ENCODE data around the gene EYA4.

EYA4 gene

GRCh38 chr6:133315811-133316210, 74.7 kb downstream of the EYA4 start:
- no peaks in the 10 kb centered on the region for H4K20me1 ChIP-seq (ENCODE audit: insufficient read depth, low read length)
- no peak overlapping the region for H3K9ac ChIP-seq (ENCODE audit: low read length)
- no peak for DNase-seq
- H3K4me2 ChIP-seq (ENCODE audit: low read depth, low read length): no peak overlapping the region
- H3K27me3 ChIP-seq (replicated peaks; ENCODE audit: insufficient read depth, low read length): no peaks in the 10 kb centered on the region
- no peaks in the 10 kb centered on the region for H3K9me2 ChIP-seq (replicated peaks; ENCODE audit: insufficient read depth, low read length)
- H3K9me3 ChIP-seq (replicated peaks; ENCODE audit: insufficient read depth, low read length): no peaks in the 10 kb centered on the region
- no peaks in the 10 kb centered on the region for H3K4me1 ChIP-seq (ENCODE audit: low read length)
- no peaks in the 10 kb centered on the region for H3K79me2 ChIP-seq (ENCODE audit: low read length)
- no peaks in the 10 kb centered on the region for H3F3A ChIP-seq (ENCODE audit: insufficient read depth, low read length)
- TF ChIP-seq CTCF (IDR thresholded peaks at IDR 0.05; ENCODE audit: low read length) (no peak), EZH2phosphoT487 (IDR thresholded peaks at IDR 0.05; ENCODE audit: low read length) (no peak), EZH2 (optimal IDR thresholded peaks at IDR 0.05; ENCODE audit: low read depth, low read length) (no peak)
- H3K4me3 ChIP-seq (ENCODE audit: low read length): no peak overlapping the region
- no peak overlapping the region for H2AFZ ChIP-seq (ENCODE audit: low read length)
- H3K36me3 ChIP-seq (replicated peaks; ENCODE audit: insufficient read depth, low read length): no peaks in the 10 kb centered on the region
- H3K27ac ChIP-seq (ENCODE audit: low read length): no peak overlapping the region

GRCh38 chr6:133317704-133318103, 76.5 kb downstream of the EYA4 start:
- H2AFZ ChIP-seq (ENCODE audit: low read length): no peak overlapping the region
- TF ChIP-seq CTCF (IDR thresholded peaks at IDR 0.05; ENCODE audit: low read length) (no peak), EZH2 (optimal IDR thresholded peaks at IDR 0.05; ENCODE audit: low read depth, low read length) (no peak), EZH2phosphoT487 (IDR thresholded peaks at IDR 0.05; ENCODE audit: low read length) (no peak)
- no peaks in the 10 kb centered on the region for H3K9me2 ChIP-seq (replicated peaks; ENCODE audit: insufficient read depth, low read length)
- no peaks in the 10 kb centered on the region for H3K79me2 ChIP-seq (ENCODE audit: low read length)
- DNase-seq: no peak
- no peak overlapping the region for H3K9ac ChIP-seq (ENCODE audit: low read length)
- no peaks in the 10 kb centered on the region for H3F3A ChIP-seq (ENCODE audit: insufficient read depth, low read length)
- H3K4me3 ChIP-seq (ENCODE audit: low read length): no peak overlapping the region
- no peaks in the 10 kb centered on the region for H4K20me1 ChIP-seq (ENCODE audit: insufficient read depth, low read length)
- H3K9me3 ChIP-seq (replicated peaks; ENCODE audit: insufficient read depth, low read length): no peaks in the 10 kb centered on the region
- no peak overlapping the region for H3K27ac ChIP-seq (ENCODE audit: low read length)
- H3K36me3 ChIP-seq (replicated peaks; ENCODE audit: insufficient read depth, low read length): no peaks in the 10 kb centered on the region
- H3K27me3 ChIP-seq (replicated peaks; ENCODE audit: insufficient read depth, low read length): no peaks in the 10 kb centered on the region
- H3K4me1 ChIP-seq (ENCODE audit: low read length): no peaks in the 10 kb centered on the region
- H3K4me2 ChIP-seq (ENCODE audit: low read depth, low read length): no peak overlapping the region

DNA sequence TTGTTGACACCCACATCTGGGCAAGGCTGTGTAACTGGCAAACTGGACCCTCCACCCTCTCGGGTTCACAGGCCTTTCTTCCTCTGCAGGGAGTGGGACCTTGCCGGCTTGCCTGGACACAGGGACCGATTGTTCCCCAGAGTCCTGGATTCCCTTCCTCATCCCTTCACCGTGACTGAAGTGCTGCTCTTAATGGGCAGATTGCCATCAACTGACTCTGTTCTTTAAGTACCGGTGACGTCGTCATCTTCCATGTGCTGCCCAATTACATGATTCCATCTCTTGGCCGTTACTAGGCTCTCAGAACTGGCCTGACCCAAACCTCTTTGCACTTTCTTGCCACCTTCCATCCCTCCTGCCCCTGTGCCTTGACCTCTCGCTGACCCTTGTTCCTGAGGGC, 85.4 kb downstream of the EYA4 start:
- Histone ChIP-seq H3K36me3 (replicated peaks; ENCODE audit: insufficient read depth, low read length) (no peaks in the 10 kb centered on the region), H3K9me2 (replicated peaks; ENCODE audit: insufficient read depth, low read length) (no peaks in the 10 kb centered on the region), H3K4me3 (ENCODE audit: low read length) (no peak overlapping the region), H3K27ac (ENCODE audit: low read length) (no peak overlapping the region), H3K79me2 (ENCODE audit: low read length) (no peaks in the 10 kb centered on the region), H3K9ac (ENCODE audit: low read length) (no peak overlapping the region), H3K4me2 (ENCODE audit: low read depth, low read length) (no peak overlapping the region), H3K4me1 (ENCODE audit: low read length) (no peaks in the 10 kb centered on the region), H4K20me1 (ENCODE audit: insufficient read depth, low read length) (no peaks in the 10 kb centered on the region), H2AFZ (ENCODE audit: low read length) (no peak overlapping the region), H3K27me3 (replicated peaks; ENCODE audit: insufficient read depth, low read length) (no peaks in the 10 kb centered on the region), H3F3A (ENCODE audit: insufficient read depth, low read length) (no peaks in the 10 kb centered on the region), H3K9me3 (replicated peaks; ENCODE audit: insufficient read depth, low read length) (no peaks in the 10 kb centered on the region)
- TF ChIP-seq CTCF (IDR thresholded peaks at IDR 0.05; ENCODE audit: low read length) (no peak), EZH2 (optimal IDR thresholded peaks at IDR 0.05; ENCODE audit: low read depth, low read length) (no peak), EZH2phosphoT487 (IDR thresholded peaks at IDR 0.05; ENCODE audit: low read length) (no peak)
- no peak for DNase-seq

Data from MM.1S (cell line).